ENCODE measurements around the gene PAPPA2. TPM values are rescaled to one million over a fixed set of nuclear protein-coding genes. Genes with fewer than 3 reads are reported as not detected.

PAPPA2 gene
- total RNA-seq, 2 donors from 2014 or later = 1.3 TPM; not detected in 1

GRCh38 chr1:176601348-176601747 lies 138.4 kb downstream of the PAPPA2 start:
- Mint-ChIP-seq H3K27me3 (ENCODE audit: insufficient read depth) (no peaks in the 10 kb centered on the region), H3K9me3 (no peaks in the 10 kb centered on the region), H3K4me3 (no peak overlapping the region), H3K36me3 (ENCODE audit: low read depth) (no peaks in the 10 kb centered on the region), H3K4me1 (no peaks in the 10 kb centered on the region), H3K27ac (no peak overlapping the region)
- Histone ChIP-seq H3K4me1 (ENCODE audit: control insufficient read depth, insufficient read depth, low read length) (no peaks in the 10 kb centered on the region), H3K9me3 (ENCODE audit: control insufficient read depth, low read length) (no peaks in the 10 kb centered on the region), H3K27me3 (ENCODE audit: control insufficient read depth, insufficient read depth, low read length, poor library complexity, severe bottlenecking) (no peaks in the 10 kb centered on the region), H3K4me3 (ENCODE audit: low read length) (no peak overlapping the region), H3K27ac (ENCODE audit: low read depth, low read length) (no peak overlapping the region), H3K9ac (ENCODE audit: extremely low read depth, low read length, poor library complexity, severe bottlenecking) (no peak overlapping the region), H3K36me3 (ENCODE audit: control insufficient read depth, insufficient read depth, low read length) (no peaks in the 10 kb centered on the region)
- TF ChIP-seq CTCF (conservative IDR thresholded peaks at IDR 0.05) = no peak
- DNase-seq = no peak
- WGBS, 2 experiments (ENCODE audit: insufficient coverage in 1 of 2, insufficient read length in 1 of 2) = 91 to 100% methylated on average over 1 to 3 of the region's 3 CpGs

GRCh38 chr1:176602388-176603004 lies 139.5 kb downstream of the PAPPA2 start:
- Mint-ChIP-seq H3K4me3 (no peak overlapping the region), H3K9me3 (no peaks in the 10 kb centered on the region), H3K36me3 (ENCODE audit: low read depth) (no peaks in the 10 kb centered on the region), H3K27ac (no peak overlapping the region), H3K4me1 (no peaks in the 10 kb centered on the region), H3K27me3 (ENCODE audit: insufficient read depth) (no peaks in the 10 kb centered on the region)
- no peaks in the 10 kb centered on the region for H3K4me1 ChIP-seq (ENCODE audit: control insufficient read depth, insufficient read depth, low read length)
- TF ChIP-seq CTCF (conservative IDR thresholded peaks at IDR 0.05) = no peak
- no peak overlapping the region for H3K27ac ChIP-seq (ENCODE audit: low read depth, low read length)
- whole genome bisulfite sequencing, 2 experiments (ENCODE audit: insufficient coverage in 1 of 2, insufficient read length in 1 of 2) = 93% methylated on average over 5 of the region's 5 CpGs; no CpG with 5 or more reads in 1 of the 2 experiments
- no peak overlapping the region for H3K4me3 ChIP-seq (ENCODE audit: low read length)
- H3K36me3 ChIP-seq (ENCODE audit: control insufficient read depth, insufficient read depth, low read length) = no peaks in the 10 kb centered on the region
- H3K9me3 ChIP-seq (ENCODE audit: control insufficient read depth, low read length) = no peaks in the 10 kb centered on the region
- no peaks in the 10 kb centered on the region for H3K27me3 ChIP-seq (ENCODE audit: control insufficient read depth, insufficient read depth, low read length, poor library complexity, severe bottlenecking)
- H3K9ac ChIP-seq (ENCODE audit: extremely low read depth, low read length, poor library complexity, severe bottlenecking) = no peak overlapping the region
- DNase-seq = no peak

GRCh38 chr1:176603696-176604095 lies 140.7 kb downstream of the PAPPA2 start:
- Mint-ChIP-seq H3K27me3 (ENCODE audit: insufficient read depth) (no peaks in the 10 kb centered on the region), H3K27ac (no peak overlapping the region), H3K4me1 (no peaks in the 10 kb centered on the region), H3K36me3 (ENCODE audit: low read depth) (no peaks in the 10 kb centered on the region), H3K4me3 (no peak overlapping the region), H3K9me3 (no peaks in the 10 kb centered on the region)
- H3K4me1 ChIP-seq (ENCODE audit: control insufficient read depth, insufficient read depth, low read length) = no peaks in the 10 kb centered on the region
- H3K9ac ChIP-seq (ENCODE audit: extremely low read depth, low read length, poor library complexity, severe bottlenecking) = no peak overlapping the region
- 92 to 100% methylated on average over 1 of the region's 1 CpG for WGBS, 2 experiments (ENCODE audit: insufficient coverage in 1 of 2, insufficient read length in 1 of 2)
- H3K27ac ChIP-seq (ENCODE audit: low read depth, low read length) = no peak overlapping the region
- DNase-seq = no peak
- TF ChIP-seq CTCF (conservative IDR thresholded peaks at IDR 0.05) = no peak
- H3K27me3 ChIP-seq (ENCODE audit: control insufficient read depth, insufficient read depth, low read length, poor library complexity, severe bottlenecking) = no peaks in the 10 kb centered on the region
- H3K4me3 ChIP-seq (ENCODE audit: low read length) = no peak overlapping the region
- H3K36me3 ChIP-seq (ENCODE audit: control insufficient read depth, insufficient read depth, low read length) = no peaks in the 10 kb centered on the region
- H3K9me3 ChIP-seq (ENCODE audit: control insufficient read depth, low read length) = no peaks in the 10 kb centered on the region

All from endodermal cell (in vitro differentiated cells).